ENCODE data around the gene KDM4C. TPM values are rescaled to one million over a fixed set of nuclear protein-coding genes. Genes with fewer than 3 reads are reported as not detected.

KDM4C gene
- total RNA-seq, 5 donors from 2014 or later (not counting 1 experiment from before 2014, with no cell fraction given) = 66.4 to 107 (median 76.0) TPM

DNA sequence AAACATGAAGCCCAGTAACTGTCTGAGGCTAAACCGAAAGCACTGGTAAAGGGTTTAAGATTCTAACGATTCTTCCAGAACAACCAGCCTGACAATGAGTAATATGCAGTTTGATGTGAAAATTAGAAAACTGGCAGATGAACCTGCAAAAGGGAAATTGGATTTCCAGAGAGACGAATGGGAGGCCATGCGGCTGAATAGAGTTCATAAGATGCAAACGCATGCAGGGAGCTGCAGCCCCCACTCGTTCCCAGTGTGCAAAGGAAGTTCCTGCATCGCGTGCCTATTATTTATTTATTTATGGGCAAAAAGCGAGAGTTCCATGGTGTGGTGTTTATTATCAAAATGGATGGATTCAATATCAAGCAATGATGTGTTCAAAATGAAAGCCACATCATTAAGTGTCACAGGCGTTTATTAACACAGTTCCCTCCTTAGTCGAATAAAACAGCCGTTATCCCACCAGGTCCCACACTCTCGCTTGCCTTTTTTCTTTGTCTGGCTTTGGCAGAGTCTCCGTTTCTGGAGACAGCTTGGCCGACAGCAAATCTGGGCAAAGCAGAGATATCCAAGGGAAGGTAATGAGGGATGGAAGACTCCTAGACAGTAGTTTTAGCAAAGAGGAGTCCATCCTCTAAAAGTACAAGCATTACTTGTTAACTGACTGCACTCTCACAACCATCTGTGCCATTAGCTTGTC, 451.4 kb downstream of the KDM4C start:
- WGBS (ENCODE audit: insufficient coverage) = 94% methylated on average over 4 of the region's 15 CpGs
- Mint-ChIP-seq H3K27me3 (no peaks in the 10 kb centered on the region), H3K36me3 (no peaks in the 10 kb centered on the region), H3K4me1 (no peaks in the 10 kb centered on the region), H3K4me3 (no peak overlapping the region), H3K9me3 (no peaks in the 10 kb centered on the region), H3K27ac (no peak overlapping the region)
- POLR2A ChIA-PET = no interaction called here
- Histone ChIP-seq H3K4me3 (ENCODE audit: control insufficient read depth in 1 of 2, extremely low read depth in 1 of 2, low read length in 1 of 2) (no peak overlapping the region), H3K4me1 (ENCODE audit: control insufficient read depth in 1 of 2, extremely low read depth in 1 of 2, insufficient read depth in 2 of 2, low read length in 2 of 2) (no peaks in the 10 kb centered on the region), H3K27me3 (replicated peaks in 1 of 2; ENCODE audit: control insufficient read depth in 2 of 2, extremely low read depth in 1 of 2, insufficient read depth in 2 of 2, low read length in 1 of 2) (peaks cover 0 to 2% of the 10 kb centered on the region in 2 experiments), H3K27ac (ENCODE audit: low read length) (no peak overlapping the region), H3K9me3 (no peaks in the 10 kb centered on the region), H3K36me3 (ENCODE audit: control insufficient read depth in 2 of 2, extremely low read depth in 1 of 2, insufficient read depth in 1 of 2, low read length in 1 of 2) (no peaks in the 10 kb centered on the region)
- CTCF ChIA-PET = no interaction called here
- no peak for ATAC-seq (replicated peaks in 1 of 4)
- no peak for DNase-seq

DNA sequence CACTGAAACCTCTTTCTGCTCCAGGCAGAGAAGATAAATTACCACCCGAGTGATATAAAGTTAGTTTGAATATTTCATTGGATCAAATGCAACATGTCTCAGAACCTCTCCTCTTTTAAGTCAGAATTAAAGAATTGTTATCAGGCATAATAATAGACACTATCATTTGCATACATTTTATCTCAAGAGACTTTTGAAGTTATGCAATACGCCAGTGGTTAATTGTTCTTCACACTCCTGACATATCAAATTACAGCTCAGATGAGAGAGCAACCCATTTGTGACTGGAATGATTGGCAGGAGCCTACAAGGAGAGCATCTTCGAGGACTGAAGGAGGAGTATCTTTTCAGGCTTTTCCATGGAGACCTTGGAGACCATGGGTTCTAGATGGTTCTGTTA, 452.2 kb downstream of the KDM4C start:
- Mint-ChIP-seq H3K4me1 (no peaks in the 10 kb centered on the region), H3K4me3 (no peak overlapping the region), H3K27me3 (no peaks in the 10 kb centered on the region), H3K27ac (no peak overlapping the region), H3K9me3 (no peaks in the 10 kb centered on the region), H3K36me3 (no peaks in the 10 kb centered on the region)
- Histone ChIP-seq H3K27me3 (replicated peaks in 1 of 2; ENCODE audit: control insufficient read depth in 2 of 2, extremely low read depth in 1 of 2, insufficient read depth in 2 of 2, low read length in 1 of 2) (peaks cover 0 to 2% of the 10 kb centered on the region in 2 experiments), H3K4me3 (ENCODE audit: control insufficient read depth in 1 of 2, extremely low read depth in 1 of 2, low read length in 1 of 2) (no peak overlapping the region), H3K4me1 (ENCODE audit: control insufficient read depth in 1 of 2, extremely low read depth in 1 of 2, insufficient read depth in 2 of 2, low read length in 2 of 2) (no peaks in the 10 kb centered on the region), H3K36me3 (ENCODE audit: control insufficient read depth in 2 of 2, extremely low read depth in 1 of 2, insufficient read depth in 1 of 2, low read length in 1 of 2) (no peaks in the 10 kb centered on the region), H3K27ac (ENCODE audit: low read length) (no peak overlapping the region), H3K9me3 (no peaks in the 10 kb centered on the region)
- POLR2A ChIA-PET = no interaction called here
- no peak for DNase-seq
- no CpG with 5 or more reads among the region's 3 CpGs for WGBS (ENCODE audit: insufficient coverage)
- CTCF ChIA-PET = no interaction called here
- no peak for ATAC-seq (replicated peaks in 1 of 4)

DNA sequence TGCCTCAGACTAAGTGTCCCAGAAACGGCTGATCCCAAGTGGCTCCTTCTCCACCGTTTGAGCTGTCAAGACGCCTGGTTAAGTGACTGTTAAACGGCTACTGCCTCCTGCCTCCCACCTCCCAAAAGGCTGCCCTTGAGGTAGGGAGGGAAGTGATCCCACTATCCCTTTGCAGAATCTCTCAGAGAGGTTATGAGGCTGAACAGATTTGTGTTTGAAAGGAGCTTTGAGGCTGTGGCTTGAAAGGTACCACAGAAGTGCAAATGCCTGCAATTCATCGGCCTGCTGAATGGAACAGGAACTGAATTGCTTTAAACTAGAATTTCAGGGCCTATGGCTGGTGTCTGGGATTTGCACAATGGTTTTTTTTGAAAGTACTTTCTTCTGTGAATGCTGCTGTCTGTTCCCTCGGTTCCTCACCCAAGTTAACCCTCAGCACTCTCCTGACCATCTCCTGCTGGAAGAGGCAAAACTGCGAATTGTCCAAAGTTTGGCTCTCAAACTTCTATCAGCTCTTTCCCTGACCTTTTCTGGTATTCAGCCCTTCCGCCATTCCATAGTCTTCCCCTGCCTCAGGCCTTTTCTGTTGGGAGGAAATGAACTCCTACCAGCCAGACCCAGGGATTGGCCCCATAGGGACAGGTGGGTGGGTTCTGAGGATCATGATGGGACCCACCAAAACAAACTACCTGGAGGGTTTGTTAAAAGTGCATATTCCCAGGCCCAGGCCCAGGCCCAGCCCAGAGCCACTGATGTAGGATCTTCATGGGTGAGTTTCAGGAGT, 453.3 kb downstream of the KDM4C start:
- Histone ChIP-seq H3K4me1 (ENCODE audit: control insufficient read depth in 1 of 2, extremely low read depth in 1 of 2, insufficient read depth in 2 of 2, low read length in 2 of 2) (peaks cover under 1 to 3% of the 10 kb centered on the region in 2 experiments), H3K27me3 (replicated peaks in 1 of 2; ENCODE audit: control insufficient read depth in 2 of 2, extremely low read depth in 1 of 2, insufficient read depth in 2 of 2, low read length in 1 of 2) (peaks cover 0 to 2% of the 10 kb centered on the region in 2 experiments), H3K9me3 (no peaks in the 10 kb centered on the region), H3K4me3 (ENCODE audit: control insufficient read depth in 1 of 2, extremely low read depth in 1 of 2, low read length in 1 of 2) (no peak overlapping the region), H3K27ac (ENCODE audit: low read length) (no peak overlapping the region), H3K36me3 (ENCODE audit: control insufficient read depth in 2 of 2, extremely low read depth in 1 of 2, insufficient read depth in 1 of 2, low read length in 1 of 2) (no peaks in the 10 kb centered on the region)
- ATAC-seq (replicated peaks in 1 of 4) = no peak
- no peak overlapping the region for H3K4me3 Mint-ChIP-seq
- ChIA-PET CTCF (no interaction called here), POLR2A (no interaction called here)
- peaks cover 0 to 2% (median 2%) of the 10 kb centered on the region in 3 donors for H3K4me1 Mint-ChIP-seq
- 84% methylated on average over 3 of the region's 8 CpGs for WGBS (ENCODE audit: insufficient coverage)
- H3K27me3 Mint-ChIP-seq = no peaks in the 10 kb centered on the region
- H3K9me3 Mint-ChIP-seq = no peaks in the 10 kb centered on the region
- no peak overlapping the region for H3K27ac Mint-ChIP-seq
- DNase-seq = no peak
- no peaks in the 10 kb centered on the region for H3K36me3 Mint-ChIP-seq

DNA sequence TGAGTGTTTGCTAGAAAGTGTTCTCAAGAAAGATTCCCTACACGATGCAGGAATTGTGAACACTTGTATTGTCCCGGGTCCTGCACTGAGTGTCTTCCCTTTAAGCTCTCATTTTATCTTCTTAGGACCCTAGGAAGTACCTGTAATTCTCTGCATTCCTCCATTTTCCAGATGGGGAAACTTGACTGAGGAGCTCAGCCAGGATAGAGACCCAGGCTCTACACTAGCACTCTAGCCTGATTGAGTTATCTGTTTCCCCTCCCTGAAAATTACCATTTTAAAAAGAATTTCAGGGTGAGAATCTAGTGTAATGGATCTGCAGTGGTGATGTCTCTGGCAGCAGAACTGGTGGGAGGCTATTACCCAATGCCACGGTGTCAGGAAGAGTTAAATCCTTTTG, 453.9 kb downstream of the KDM4C start:
- Histone ChIP-seq H3K27ac (ENCODE audit: low read length) (no peak overlapping the region), H3K27me3 (replicated peaks in 1 of 2; ENCODE audit: control insufficient read depth in 2 of 2, extremely low read depth in 1 of 2, insufficient read depth in 2 of 2, low read length in 1 of 2) (peaks cover 0 to 2% of the 10 kb centered on the region in 2 experiments), H3K4me3 (ENCODE audit: control insufficient read depth in 1 of 2, extremely low read depth in 1 of 2, low read length in 1 of 2) (no peak overlapping the region), H3K36me3 (ENCODE audit: control insufficient read depth in 2 of 2, extremely low read depth in 1 of 2, insufficient read depth in 1 of 2, low read length in 1 of 2) (no peaks in the 10 kb centered on the region), H3K9me3 (no peaks in the 10 kb centered on the region), H3K4me1 (ENCODE audit: control insufficient read depth in 1 of 2, extremely low read depth in 1 of 2, insufficient read depth in 2 of 2, low read length in 2 of 2) (peaks cover 4 to 7% of the 10 kb centered on the region in 2 experiments)
- DNase-seq (no peak), ATAC-seq (replicated peaks in 1 of 4) (no peak)
- Mint-ChIP-seq H3K4me3 (no peak overlapping the region), H3K36me3 (no peaks in the 10 kb centered on the region), H3K9me3 (no peaks in the 10 kb centered on the region), H3K27me3 (no peaks in the 10 kb centered on the region), H3K4me1 (peaks cover 0 to 8% (median 7%) of the 10 kb centered on the region in 3 donors), H3K27ac (no peak overlapping the region)
- WGBS (ENCODE audit: insufficient coverage) = 76% methylated on average over 3 of the region's 3 CpGs
- ChIA-PET CTCF (no interaction called here), POLR2A (no interaction called here)

DNA sequence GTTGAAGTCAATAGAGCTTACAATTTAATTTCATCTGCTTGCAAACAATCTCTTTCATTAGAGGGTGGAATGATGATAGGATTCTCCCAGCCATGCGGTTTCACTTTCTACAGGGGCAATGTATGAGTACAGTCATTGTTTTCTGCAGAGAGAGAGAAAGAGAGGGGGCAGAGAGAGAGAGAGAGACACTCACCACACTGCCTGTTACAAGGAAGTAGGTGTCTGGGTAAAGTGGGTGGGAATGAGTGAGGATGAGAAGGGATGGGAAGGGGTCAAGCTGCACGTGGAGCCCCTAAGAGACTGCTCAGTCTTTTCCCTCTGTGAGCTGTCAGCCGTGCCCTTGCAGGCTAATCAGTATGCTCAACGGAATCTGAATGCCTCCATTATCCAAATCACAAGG, 454.3 kb downstream of the KDM4C start:
- H3K9me3 ChIP-seq = no peaks in the 10 kb centered on the region
- H3K27me3 ChIP-seq (replicated peaks in 1 of 2; ENCODE audit: control insufficient read depth in 2 of 2, extremely low read depth in 1 of 2, insufficient read depth in 2 of 2, low read length in 1 of 2) = peaks cover 0 to 2% of the 10 kb centered on the region in 2 experiments
- no peak overlapping the region for H3K4me3 Mint-ChIP-seq
- no peak overlapping the region for H3K4me3 ChIP-seq (ENCODE audit: control insufficient read depth in 1 of 2, extremely low read depth in 1 of 2, low read length in 1 of 2)
- H3K36me3 Mint-ChIP-seq = peaks cover 1% of the 10 kb centered on the region
- DNase-seq = no peak
- no peak overlapping the region for H3K27ac ChIP-seq (ENCODE audit: low read length)
- H3K9me3 Mint-ChIP-seq = peaks cover under 1 to 3% (median 1%) of the 10 kb centered on the region in 3 donors
- no peak overlapping the region for H3K27ac Mint-ChIP-seq
- ATAC-seq (replicated peaks in 1 of 4) = no peak
- ChIA-PET CTCF (no interaction called here), POLR2A (no interaction called here)
- no CpG with 5 or more reads among the region's 4 CpGs for WGBS (ENCODE audit: insufficient coverage)
- H3K4me1 ChIP-seq (ENCODE audit: control insufficient read depth in 1 of 2, extremely low read depth in 1 of 2, insufficient read depth in 2 of 2, low read length in 2 of 2) = peaks cover 4 to 11% of the 10 kb centered on the region in 2 experiments
- peaks cover 0 to 8% (median 7%) of the 10 kb centered on the region in 3 donors for H3K4me1 Mint-ChIP-seq
- H3K36me3 ChIP-seq (ENCODE audit: control insufficient read depth in 2 of 2, extremely low read depth in 1 of 2, insufficient read depth in 1 of 2, low read length in 1 of 2) = no peaks in the 10 kb centered on the region
- H3K27me3 Mint-ChIP-seq = peaks cover under 1 to 2% of the 10 kb centered on the region in 2 donors

DNA sequence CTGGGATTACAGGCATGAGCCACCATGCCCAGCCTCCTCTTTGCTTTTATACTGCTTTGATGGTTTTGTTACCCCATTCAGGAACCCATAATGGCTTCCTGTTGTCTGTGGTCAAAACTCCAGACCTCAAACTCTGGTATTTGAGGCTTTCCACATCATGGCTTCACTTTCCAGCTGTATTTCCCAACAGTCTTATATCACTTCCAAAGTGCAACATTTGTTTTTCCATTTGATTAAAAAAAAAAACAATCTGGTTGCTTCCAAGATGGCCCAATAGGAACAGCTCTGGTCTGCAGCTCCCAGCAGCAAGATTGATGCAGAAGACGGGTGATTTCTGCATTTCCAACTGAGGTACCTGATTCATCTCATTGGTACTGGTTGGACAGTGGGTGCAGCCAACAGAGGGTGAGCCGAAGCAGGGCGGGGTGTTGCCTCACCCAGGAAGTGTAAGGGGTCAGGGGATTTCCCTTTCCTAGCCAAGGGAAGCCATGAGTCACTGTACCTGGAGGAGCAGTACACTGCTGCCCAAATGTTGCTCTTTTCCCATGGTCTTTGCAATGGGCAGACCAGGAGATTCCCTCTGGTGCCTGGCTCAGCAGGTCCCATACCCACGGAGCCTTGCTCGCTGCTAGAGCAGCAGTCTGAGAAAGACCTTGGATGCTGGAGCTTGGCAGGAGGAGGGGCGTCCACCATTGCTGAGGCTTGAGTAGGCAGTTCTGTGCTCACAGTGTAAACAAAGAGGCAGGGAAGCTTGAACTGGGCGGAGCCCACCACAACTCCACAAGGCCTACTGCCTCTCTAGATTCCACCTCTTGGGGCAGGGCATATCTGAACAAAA, 458.4 kb downstream of the KDM4C start:
- ATAC-seq (replicated peaks in 1 of 4) (peak in 2 of 4 experiments; percentile 46 to 58), DNase-seq (no peak)
- H3K27me3 ChIP-seq (replicated peaks in 1 of 2; ENCODE audit: control insufficient read depth in 2 of 2, extremely low read depth in 1 of 2, insufficient read depth in 2 of 2, low read length in 1 of 2) = peaks cover 0 to 2% of the 10 kb centered on the region in 2 experiments
- no peaks in the 10 kb centered on the region for H3K9me3 ChIP-seq
- H3K4me1 ChIP-seq (ENCODE audit: control insufficient read depth in 1 of 2, extremely low read depth in 1 of 2, insufficient read depth in 2 of 2, low read length in 2 of 2) = peaks cover 4 to 11% of the 10 kb centered on the region in 2 experiments
- no peak overlapping the region for H3K27ac ChIP-seq (ENCODE audit: low read length)
- WGBS (ENCODE audit: insufficient coverage) = 48% methylated on average over 4 of the region's 7 CpGs
- no peak overlapping the region for H3K4me3 ChIP-seq (ENCODE audit: control insufficient read depth in 1 of 2, extremely low read depth in 1 of 2, low read length in 1 of 2)
- POLR2A ChIA-PET = no interaction called here
- Mint-ChIP-seq H3K4me3 (no peak overlapping the region), H3K27me3 (peaks cover 3 to 11% of the 10 kb centered on the region in 2 donors), H3K4me1 (peaks cover 0 to 8% (median 7%) of the 10 kb centered on the region in 3 donors), H3K27ac (no peak overlapping the region), H3K9me3 (peaks cover 15 to 21% (median 19%) of the 10 kb centered on the region in 3 donors), H3K36me3 (peaks cover 3% of the 10 kb centered on the region)
- no peaks in the 10 kb centered on the region for H3K36me3 ChIP-seq (ENCODE audit: control insufficient read depth in 2 of 2, extremely low read depth in 1 of 2, insufficient read depth in 1 of 2, low read length in 1 of 2)
- CTCF ChIA-PET = no interaction called here

All from T-cell (primary cell).